Right lung (tissue), 5 donors: ENCODE measurements around the gene ZGLP1. TPM values are rescaled to one million over a fixed set of nuclear protein-coding genes. Genes with fewer than 3 reads are reported as not detected.
A peak's percentile ranks its signal among the peaks of the same experiment; 100 is the strongest.

ENCODE experiments used
- DNase-seq, 2 donors: peaks; one replicate each; pipeline ENCODE4 v3.0.0-alpha.2; 2013
- polyA plus RNA-seq, 5 donors: library from polyadenylated mRNA; unstranded; fragments of 120-200 nt; gene quantifications; one replicate each; pipeline versions ENCODE4 v1.2.1 to v1.2.3, GENCODE V29; 2013; ENCODE audit warnings: inconsistent platforms in 1 of 5, low replicate concordance in 1 of 5; ENCODE audit not compliant: insufficient read length in 5 of 5, insufficient read depth in 1 of 5

ZGLP1 gene
- polyA plus RNA-seq, 5 donors = 5.1 to 12.8 (median 8.4) TPM

GRCh38 chr19:10328558-10329429 lies 19.2 kb upstream of the ZGLP1 start:
- DNase-seq = no peak

- no peak for DNase-seq
These were observed 18.2 kb upstream of the ZGLP1 start for GRCh38 chr19:10327793-10328192.

- DNase-seq = no peak
These were observed 16.1 kb upstream of the ZGLP1 start for GRCh38 chr19:10325732-10326131.

- no peak for DNase-seq
These were observed 12.5 kb upstream of the ZGLP1 start for GRCh38 chr19:10321874-10322835.

- DNase-seq = no peak
These were observed 11.8 kb upstream of the ZGLP1 start for GRCh38 chr19:10321417-10321797.

GRCh38 chr19:10320602-10321416 lies 11.2 kb upstream of the ZGLP1 start:
- DNase-seq = no peak

- no peak for DNase-seq
These were observed 9.4 kb upstream of the ZGLP1 start for GRCh38 chr19:10318807-10319682.

- DNase-seq = no peak
These were observed 8.3 kb upstream of the ZGLP1 start for GRCh38 chr19:10317857-10318462.

- no peak for DNase-seq
These were observed 7.6 kb upstream of the ZGLP1 start for GRCh38 chr19:10317045-10317856.

GRCh38 chr19:10316229-10317044 lies 6.8 kb upstream of the ZGLP1 start:
- no peak for DNase-seq

GRCh38 chr19:10315335-10316214 lies 6.0 kb upstream of the ZGLP1 start, which contains the start of gene FDX2:
FDX2 (minus strand) TSS chr19:10316015; CDS start chr19:10315996, 19 bp downstream.
- DNase-seq = peak; percentile 73 to 76

- DNase-seq = no peak
These were observed 3.3 kb downstream of the ZGLP1 start for GRCh38 chr19:10306327-10306726.

GRCh38 chr19:10305139-10305806 lies 4.3 kb downstream of the ZGLP1 start:
- DNase-seq = no peak

- DNase-seq = no peak
These were observed 9.8 kb downstream of the ZGLP1 start for GRCh38 chr19:10299545-10300458.

- DNase-seq = no peak
These were observed 13.6 kb downstream of the ZGLP1 start for GRCh38 chr19:10295847-10296591.
